ENCODE results near the gene ANKRD50.

The ANKRD50 gene

DNA sequence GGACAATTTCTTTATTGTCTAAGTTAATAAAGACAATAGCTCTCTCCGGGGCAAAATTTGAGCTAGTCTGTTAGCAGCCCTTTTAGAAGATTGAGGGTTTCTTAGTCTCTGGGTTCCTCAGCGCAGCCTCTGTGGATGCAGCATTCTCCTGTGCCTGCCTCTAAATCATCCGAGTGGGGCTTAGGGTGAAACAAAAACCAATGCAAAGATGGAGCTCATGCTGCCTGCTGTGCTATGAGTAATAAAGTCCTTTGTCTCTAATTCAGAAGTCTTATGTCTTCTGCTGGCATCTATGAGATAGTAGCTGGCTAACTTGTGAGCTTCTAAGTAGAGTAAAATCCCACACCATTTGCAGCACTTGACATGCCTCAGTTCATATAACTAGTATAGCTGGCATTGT is 67.9 kb downstream of the ANKRD50 start:
- Histone ChIP-seq H3K9me2 (ENCODE audit: low read depth, low read length) (no peaks in the 10 kb centered on the region), H3K4me3 (ENCODE audit: low read depth, low read length, poor library complexity, severe bottlenecking) (no peak overlapping the region), H3K79me2 (ENCODE audit: insufficient read depth, low read length) (no peaks in the 10 kb centered on the region), H2AFZ (ENCODE audit: low read length) (no peak overlapping the region), H3F3A (ENCODE audit: insufficient read depth, low read length) (no peaks in the 10 kb centered on the region), H3K27ac (ENCODE audit: low read depth, low read length, poor library complexity, severe bottlenecking) (no peak overlapping the region), H3K9me3 (ENCODE audit: low read length) (no peaks in the 10 kb centered on the region), H3K4me1 (ENCODE audit: insufficient read depth, low read length, severe bottlenecking) (no peaks in the 10 kb centered on the region), H3K9ac (ENCODE audit: low read length) (no peak overlapping the region), H3K27me3 (ENCODE audit: insufficient read depth, low read length) (no peaks in the 10 kb centered on the region), H3K36me3 (ENCODE audit: insufficient read depth, low read length) (no peaks in the 10 kb centered on the region), H3K4me2 (ENCODE audit: low read length) (no peak overlapping the region), H4K20me1 (ENCODE audit: insufficient read depth, low read length) (no peaks in the 10 kb centered on the region)
- TF ChIP-seq EZH2 (IDR thresholded peaks at IDR 0.05; ENCODE audit: borderline replicate concordance, low read length), result no peak
- TF ChIP-seq, protein P1, sequence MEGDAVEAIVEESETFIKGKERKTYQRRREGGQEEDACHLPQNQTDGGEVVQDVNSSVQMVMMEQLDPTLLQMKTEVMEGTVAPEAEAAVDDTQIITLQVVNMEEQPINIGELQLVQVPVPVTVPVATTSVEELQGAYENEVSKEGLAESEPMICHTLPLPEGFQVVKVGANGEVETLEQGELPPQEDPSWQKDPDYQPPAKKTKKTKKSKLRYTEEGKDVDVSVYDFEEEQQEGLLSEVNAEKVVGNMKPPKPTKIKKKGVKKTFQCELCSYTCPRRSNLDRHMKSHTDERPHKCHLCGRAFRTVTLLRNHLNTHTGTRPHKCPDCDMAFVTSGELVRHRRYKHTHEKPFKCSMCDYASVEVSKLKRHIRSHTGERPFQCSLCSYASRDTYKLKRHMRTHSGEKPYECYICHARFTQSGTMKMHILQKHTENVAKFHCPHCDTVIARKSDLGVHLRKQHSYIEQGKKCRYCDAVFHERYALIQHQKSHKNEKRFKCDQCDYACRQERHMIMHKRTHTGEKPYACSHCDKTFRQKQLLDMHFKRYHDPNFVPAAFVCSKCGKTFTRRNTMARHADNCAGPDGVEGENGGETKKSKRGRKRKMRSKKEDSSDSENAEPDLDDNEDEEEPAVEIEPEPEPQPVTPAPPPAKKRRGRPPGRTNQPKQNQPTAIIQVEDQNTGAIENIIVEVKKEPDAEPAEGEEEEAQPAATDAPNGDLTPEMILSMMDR (IDR thresholded peaks at IDR 0.05; ENCODE audit: low read length), result no peak

DNA sequence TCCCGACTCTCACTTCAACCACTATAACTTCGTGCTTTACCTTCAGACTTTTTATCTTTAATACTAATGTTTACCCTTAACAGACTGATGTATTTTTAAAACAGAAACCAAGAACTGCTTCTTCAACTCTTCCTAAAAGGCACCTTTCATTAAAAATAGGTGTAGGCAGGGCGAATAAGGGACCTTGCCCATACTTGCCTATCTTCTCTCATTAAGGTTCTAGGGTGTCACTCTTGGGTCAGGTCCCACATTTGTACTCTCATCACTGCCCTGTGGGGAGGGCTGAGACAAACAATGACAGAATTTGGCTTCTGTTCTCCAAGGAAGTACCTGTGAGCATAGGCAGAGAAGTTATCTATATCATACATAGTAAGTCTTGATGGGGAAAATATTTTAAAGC is 69.7 kb downstream of the ANKRD50 start:
- Histone ChIP-seq H2AFZ (ENCODE audit: low read length) (no peak overlapping the region), H3K79me2 (ENCODE audit: insufficient read depth, low read length) (no peaks in the 10 kb centered on the region), H3F3A (ENCODE audit: insufficient read depth, low read length) (no peaks in the 10 kb centered on the region), H3K27me3 (ENCODE audit: insufficient read depth, low read length) (no peaks in the 10 kb centered on the region), H3K9me3 (ENCODE audit: low read length) (no peaks in the 10 kb centered on the region), H3K36me3 (ENCODE audit: insufficient read depth, low read length) (no peaks in the 10 kb centered on the region), H3K27ac (ENCODE audit: low read depth, low read length, poor library complexity, severe bottlenecking) (no peak overlapping the region), H3K4me1 (ENCODE audit: insufficient read depth, low read length, severe bottlenecking) (no peaks in the 10 kb centered on the region), H4K20me1 (ENCODE audit: insufficient read depth, low read length) (no peaks in the 10 kb centered on the region), H3K4me3 (ENCODE audit: low read depth, low read length, poor library complexity, severe bottlenecking) (no peak overlapping the region), H3K9me2 (ENCODE audit: low read depth, low read length) (no peaks in the 10 kb centered on the region), H3K4me2 (ENCODE audit: low read length) (no peak overlapping the region), H3K9ac (ENCODE audit: low read length) (no peak overlapping the region)
- TF ChIP-seq EZH2 (IDR thresholded peaks at IDR 0.05; ENCODE audit: borderline replicate concordance, low read length), result no peak
- TF ChIP-seq, protein P1 (IDR thresholded peaks at IDR 0.05; ENCODE audit: low read length), result no peak

DNA sequence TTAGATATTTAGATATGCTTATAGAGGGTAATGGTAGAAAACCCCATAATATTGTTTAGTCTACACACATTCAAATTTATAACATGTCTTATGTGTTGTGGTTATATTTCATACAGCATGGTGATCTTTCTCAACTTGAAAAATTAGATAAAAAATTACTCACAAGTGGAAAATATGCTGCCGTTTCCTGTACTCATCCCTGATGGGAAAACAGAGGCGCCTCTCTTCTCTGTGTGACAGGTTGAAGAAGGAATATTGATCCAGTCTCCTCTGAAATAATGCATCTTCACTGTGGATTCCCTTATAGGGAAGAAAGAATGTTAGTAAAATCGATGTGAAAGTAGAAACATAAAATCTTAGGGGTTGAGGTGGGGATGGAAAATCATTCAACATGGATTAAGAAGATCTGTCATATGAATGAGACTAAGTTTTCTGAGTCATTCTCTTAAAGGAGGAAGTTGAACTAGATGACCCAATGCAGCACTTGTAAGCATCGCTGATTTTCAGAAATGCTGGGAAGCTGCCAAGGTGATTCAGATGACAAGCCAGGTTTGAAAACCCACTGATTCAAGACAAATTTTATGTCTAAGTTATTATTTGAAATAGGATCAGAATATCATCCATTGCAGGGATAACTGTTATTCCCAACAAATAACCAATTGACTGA is 70.7 kb downstream of the ANKRD50 start:
- no peak overlapping the region for H2AFZ ChIP-seq (ENCODE audit: low read length)
- no peaks in the 10 kb centered on the region for H3K4me1 ChIP-seq (ENCODE audit: insufficient read depth, low read length, severe bottlenecking)
- H3K4me2 ChIP-seq (ENCODE audit: low read length), result no peak overlapping the region
- no peaks in the 10 kb centered on the region for H3K27me3 ChIP-seq (ENCODE audit: insufficient read depth, low read length)
- H4K20me1 ChIP-seq (ENCODE audit: insufficient read depth, low read length), result no peaks in the 10 kb centered on the region
- no peaks in the 10 kb centered on the region for H3K36me3 ChIP-seq (ENCODE audit: insufficient read depth, low read length)
- H3F3A ChIP-seq (ENCODE audit: insufficient read depth, low read length), result no peaks in the 10 kb centered on the region
- H3K79me2 ChIP-seq (ENCODE audit: insufficient read depth, low read length), result no peaks in the 10 kb centered on the region
- no peaks in the 10 kb centered on the region for H3K9me3 ChIP-seq (ENCODE audit: low read length)
- no peak overlapping the region for H3K27ac ChIP-seq (ENCODE audit: low read depth, low read length, poor library complexity, severe bottlenecking)
- H3K4me3 ChIP-seq (ENCODE audit: low read depth, low read length, poor library complexity, severe bottlenecking), result no peak overlapping the region
- no peaks in the 10 kb centered on the region for H3K9me2 ChIP-seq (ENCODE audit: low read depth, low read length)
- TF ChIP-seq EZH2 (IDR thresholded peaks at IDR 0.05; ENCODE audit: borderline replicate concordance, low read length), result no peak
- TF ChIP-seq, protein P1 (IDR thresholded peaks at IDR 0.05; ENCODE audit: low read length), result no peak
- H3K9ac ChIP-seq (ENCODE audit: low read length), result no peak overlapping the region
